Body of pancreas (tissue), 4 donors: ENCODE measurements around the gene COL19A1.

Experiments used
- POLR2A ChIP-seq, 3 donors: fragments of 450-650 bp; IDR thresholded peaks; one replicate each; pipeline ENCODE4 v1.6.1; 2016; ENCODE audit warnings: antibody characterized with exemption in 3 of 3, mild to moderate bottlenecking in 2 of 3
- TF ChIP-seq, protein P1 (sequence below), 7 experiments: fragments of 450-650 bp in 4 of 7; fragments of 200-600 bp in 3 of 7; sonication (generic) in 3 of 7; IDR thresholded peaks; one replicate each; pipeline ENCODE4 v1.5.1; 2016 to 2019; ENCODE audit warnings: antibody characterized with exemption in 7 of 7

DNA sequence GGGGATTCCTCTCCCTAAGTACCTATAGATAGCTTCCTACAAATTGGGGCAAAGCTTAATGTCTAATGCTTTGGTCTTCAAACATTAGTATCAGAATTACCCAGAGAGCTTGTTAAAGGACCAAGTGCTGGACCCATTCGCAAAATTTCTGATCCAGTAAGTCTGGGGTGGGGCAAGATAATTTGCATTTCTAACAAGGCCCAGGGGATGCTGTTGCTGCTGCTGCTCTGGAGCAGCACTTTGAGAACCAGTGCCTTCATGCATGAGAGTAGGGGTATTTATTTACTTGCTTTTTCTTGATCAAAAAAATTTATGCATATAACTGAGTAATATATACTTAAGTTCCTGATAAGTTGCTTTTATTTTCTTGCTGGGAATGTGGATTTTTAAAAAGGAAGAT is 24.5 kb upstream of the COL19A1 start:
- TF ChIP-seq, protein P1, sequence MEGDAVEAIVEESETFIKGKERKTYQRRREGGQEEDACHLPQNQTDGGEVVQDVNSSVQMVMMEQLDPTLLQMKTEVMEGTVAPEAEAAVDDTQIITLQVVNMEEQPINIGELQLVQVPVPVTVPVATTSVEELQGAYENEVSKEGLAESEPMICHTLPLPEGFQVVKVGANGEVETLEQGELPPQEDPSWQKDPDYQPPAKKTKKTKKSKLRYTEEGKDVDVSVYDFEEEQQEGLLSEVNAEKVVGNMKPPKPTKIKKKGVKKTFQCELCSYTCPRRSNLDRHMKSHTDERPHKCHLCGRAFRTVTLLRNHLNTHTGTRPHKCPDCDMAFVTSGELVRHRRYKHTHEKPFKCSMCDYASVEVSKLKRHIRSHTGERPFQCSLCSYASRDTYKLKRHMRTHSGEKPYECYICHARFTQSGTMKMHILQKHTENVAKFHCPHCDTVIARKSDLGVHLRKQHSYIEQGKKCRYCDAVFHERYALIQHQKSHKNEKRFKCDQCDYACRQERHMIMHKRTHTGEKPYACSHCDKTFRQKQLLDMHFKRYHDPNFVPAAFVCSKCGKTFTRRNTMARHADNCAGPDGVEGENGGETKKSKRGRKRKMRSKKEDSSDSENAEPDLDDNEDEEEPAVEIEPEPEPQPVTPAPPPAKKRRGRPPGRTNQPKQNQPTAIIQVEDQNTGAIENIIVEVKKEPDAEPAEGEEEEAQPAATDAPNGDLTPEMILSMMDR (IDR thresholded peaks at IDR 0.05): no peak
- no peak for TF ChIP-seq POLR2A (IDR thresholded peaks at IDR 0.05)
